ENCODE measurements around the gene NEK11. TPM values are rescaled to one million over a fixed set of nuclear protein-coding genes. Genes with fewer than 3 reads are reported as not detected.

Gene NEK11
- total RNA-seq, 4 donors from 2014 or later, result 14.8 to 34.0 (median 28.2) TPM

DNA sequence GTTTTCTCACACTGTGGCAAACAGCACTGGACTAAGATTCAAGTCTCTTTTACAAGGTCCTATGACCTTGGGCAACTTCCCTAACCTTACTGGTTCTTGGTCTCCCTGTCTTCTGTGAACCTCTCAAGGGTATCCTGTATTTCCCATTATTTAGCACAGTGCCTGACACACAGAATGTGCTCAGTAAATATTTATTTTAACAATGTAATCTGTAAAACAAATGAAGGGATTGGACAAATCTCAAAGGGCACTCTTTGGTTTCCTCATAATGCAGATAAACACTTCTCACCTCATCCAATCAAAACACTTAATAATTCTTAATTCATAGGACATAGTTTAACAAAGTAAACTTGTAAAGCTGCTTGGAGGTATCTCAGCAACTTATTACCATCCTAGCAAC is 367.7 kb downstream of the NEK11 start:
- Histone ChIP-seq H3K4me1 (no peaks in the 10 kb centered on the region), H3K9me3 (no peaks in the 10 kb centered on the region), H3K27me3 (no peaks in the 10 kb centered on the region), H3K36me3 (no peaks in the 10 kb centered on the region), H3K4me3 (replicated peaks in 1 of 3) (no peak overlapping the region), H3K27ac (no peak overlapping the region)
- intact Hi-C loops (cut with DNase I), result no loop called here
- TF ChIP-seq, protein P1, sequence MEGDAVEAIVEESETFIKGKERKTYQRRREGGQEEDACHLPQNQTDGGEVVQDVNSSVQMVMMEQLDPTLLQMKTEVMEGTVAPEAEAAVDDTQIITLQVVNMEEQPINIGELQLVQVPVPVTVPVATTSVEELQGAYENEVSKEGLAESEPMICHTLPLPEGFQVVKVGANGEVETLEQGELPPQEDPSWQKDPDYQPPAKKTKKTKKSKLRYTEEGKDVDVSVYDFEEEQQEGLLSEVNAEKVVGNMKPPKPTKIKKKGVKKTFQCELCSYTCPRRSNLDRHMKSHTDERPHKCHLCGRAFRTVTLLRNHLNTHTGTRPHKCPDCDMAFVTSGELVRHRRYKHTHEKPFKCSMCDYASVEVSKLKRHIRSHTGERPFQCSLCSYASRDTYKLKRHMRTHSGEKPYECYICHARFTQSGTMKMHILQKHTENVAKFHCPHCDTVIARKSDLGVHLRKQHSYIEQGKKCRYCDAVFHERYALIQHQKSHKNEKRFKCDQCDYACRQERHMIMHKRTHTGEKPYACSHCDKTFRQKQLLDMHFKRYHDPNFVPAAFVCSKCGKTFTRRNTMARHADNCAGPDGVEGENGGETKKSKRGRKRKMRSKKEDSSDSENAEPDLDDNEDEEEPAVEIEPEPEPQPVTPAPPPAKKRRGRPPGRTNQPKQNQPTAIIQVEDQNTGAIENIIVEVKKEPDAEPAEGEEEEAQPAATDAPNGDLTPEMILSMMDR (IDR thresholded peaks at IDR 0.05), result no peak
- no peak for TF ChIP-seq POLR2A (IDR thresholded peaks at IDR 0.05)
- DNase-seq, result no peak

DNA sequence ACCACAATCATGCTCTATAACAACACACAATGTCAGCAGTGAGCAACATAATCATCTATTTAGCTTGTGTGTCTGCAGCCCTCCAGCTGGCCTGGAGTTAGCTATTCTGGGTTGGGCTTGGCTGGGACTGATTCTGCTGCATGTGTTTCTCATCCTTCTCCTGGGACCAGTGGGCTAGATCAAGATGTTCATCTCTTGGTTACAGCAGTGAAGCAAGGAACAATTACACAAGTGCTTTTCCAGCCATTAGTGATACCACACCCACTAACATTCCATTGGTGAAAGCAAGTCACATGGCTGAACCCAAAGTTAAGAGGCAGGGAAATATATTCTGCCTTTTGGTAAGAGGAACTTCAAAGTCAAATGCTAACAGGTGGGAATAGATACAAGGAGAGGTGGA is 369.5 kb downstream of the NEK11 start:
- peak in 1 of 2 donors; percentile 14 for DNase-seq
- Histone ChIP-seq H3K27me3 (no peaks in the 10 kb centered on the region), H3K9me3 (no peaks in the 10 kb centered on the region), H3K36me3 (no peaks in the 10 kb centered on the region), H3K4me3 (replicated peaks in 1 of 3) (no peak overlapping the region), H3K27ac (no peak overlapping the region), H3K4me1 (no peaks in the 10 kb centered on the region)
- intact Hi-C loops (cut with DNase I), result no loop called here
- no peak for TF ChIP-seq POLR2A (IDR thresholded peaks at IDR 0.05)
- TF ChIP-seq, protein P1 (IDR thresholded peaks at IDR 0.05), result no peak

DNA sequence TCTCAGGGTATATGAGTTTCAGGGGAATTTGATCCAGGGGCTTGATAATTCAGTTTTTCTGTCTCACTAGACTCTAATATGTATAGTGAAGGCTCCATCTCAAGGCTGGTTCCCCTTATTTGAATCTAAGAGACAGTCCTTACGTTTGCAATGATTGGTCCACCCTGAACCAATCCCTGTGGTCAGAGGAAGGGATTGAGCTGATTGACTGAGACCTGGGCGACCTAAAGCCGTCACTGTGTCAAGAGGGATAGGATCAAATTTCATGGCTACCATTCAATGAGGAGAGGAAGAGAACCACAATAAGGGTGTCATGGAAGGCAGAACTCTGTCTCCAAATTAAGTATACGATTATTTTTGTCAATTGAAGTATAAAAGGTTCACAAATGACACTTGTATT is 371.2 kb downstream of the NEK11 start:
- intact Hi-C loops (cut with DNase I), result no loop called here
- no peaks in the 10 kb centered on the region for H3K9me3 ChIP-seq
- no peaks in the 10 kb centered on the region for H3K27me3 ChIP-seq
- TF ChIP-seq POLR2A (IDR thresholded peaks at IDR 0.05), result no peak
- TF ChIP-seq, protein P1 (IDR thresholded peaks at IDR 0.05), result no peak
- no peaks in the 10 kb centered on the region for H3K4me1 ChIP-seq
- no peak for DNase-seq
- WGBS, 2 donors, result 84% methylated on average over 4 of the region's 4 CpGs
- H3K27ac ChIP-seq, result no peak overlapping the region
- H3K4me3 ChIP-seq (replicated peaks in 1 of 3), result no peak overlapping the region
- no peaks in the 10 kb centered on the region for H3K36me3 ChIP-seq

Small RNAs within 50 kb of the gene (small RNA-seq; reads per million reads assigned to genes)
- gene RNU6-726P, result not detected

Other genes starting within 250 kb of the NEK11 start
- gene ATP2C1, start 132.8 kb upstream of the NEK11 start, total RNA-seq, result 10 to 100 TPM; 58.9 to 89.2 (median 62.0) TPM
- 10 to 100 TPM in 2 of 4 donors, 1 to 10 TPM in 2; 7.9 to 13.1 (median 9.7) TPM for gene ASTE1, start 52 bp upstream of the NEK11 start, total RNA-seq

All from thyroid gland (tissue), 4 donors.